OCI-LY1 (cell line): ENCODE measurements around the gene C15orf61.

ENCODE experiments used
- H2AFZ ChIP-seq: fragments of 200-600 bp; sonication (generic), shearing (Covaris generic); 2 replicates; pipeline ENCODE4 v1.6.0; 2014; ENCODE audit warnings: antibody characterized with exemption, mild to moderate bottlenecking, low read length
- H3F3A ChIP-seq: fragments of 200-600 bp; sonication (generic), shearing (Covaris generic); 2 replicates; pipeline ENCODE4 v1.6.0; 2014; ENCODE audit warnings: mild to moderate bottlenecking, antibody characterized with exemption, low read length, moderate library complexity; ENCODE audit not compliant: insufficient read depth
- H3K27ac ChIP-seq: fragments of 200-600 bp; sonication (generic); 2 replicates; pipeline ENCODE4 v1.5.1; 2014; ENCODE audit warnings: low read length, mixed run types, mild to moderate bottlenecking, low read depth; ENCODE audit not compliant: poor library complexity, severe bottlenecking
- H3K27me3 ChIP-seq: fragments of 200-600 bp; sonication (generic); 2 replicates; pipeline ENCODE4 v1.6.0; 2014; ENCODE audit warnings: antibody characterized with exemption, mild to moderate bottlenecking, low read length, moderate library complexity; ENCODE audit not compliant: insufficient read depth
- H3K36me3 ChIP-seq: fragments of 200-600 bp; sonication (generic); 2 replicates; pipeline ENCODE4 v1.6.1; 2014; ENCODE audit warnings: mild to moderate bottlenecking, antibody characterized with exemption, low read length, moderate library complexity, mixed read lengths; ENCODE audit not compliant: insufficient read depth
- H3K4me1 ChIP-seq: fragments of 200-600 bp; sonication (generic); 2 replicates; pipeline ENCODE4 v1.5.1; 2014; ENCODE audit warnings: mild to moderate bottlenecking, low read length, moderate library complexity; ENCODE audit not compliant: insufficient read depth, severe bottlenecking
- H3K4me2 ChIP-seq: fragments of 200-600 bp; sonication (generic), shearing (Covaris generic); 2 replicates; pipeline ENCODE4 v1.6.1; 2014; ENCODE audit warnings: low read length
- H3K4me3 ChIP-seq: fragments of 200-600 bp; sonication (generic); 2 replicates; pipeline ENCODE4 v1.5.1; 2014; ENCODE audit warnings: low read length, low read depth, mild to moderate bottlenecking, mixed read lengths; ENCODE audit not compliant: poor library complexity, severe bottlenecking
- H3K79me2 ChIP-seq: fragments of 200-600 bp; shearing (Covaris generic); 2 replicates; pipeline ENCODE4 v1.6.1; 2016; ENCODE audit warnings: mixed run types, low read length, mixed read lengths; ENCODE audit not compliant: insufficient read depth
- H3K9ac ChIP-seq: fragments of 200-600 bp; sonication (generic), shearing (Covaris generic); 2 replicates; pipeline ENCODE4 v1.6.1; 2014; ENCODE audit warnings: mild to moderate bottlenecking, low read length, mixed read lengths
- H3K9me2 ChIP-seq: fragments of 200-600 bp; sonication (generic), shearing (Covaris generic); 2 replicates; pipeline ENCODE4 v1.6.1; 2014; ENCODE audit warnings: low read depth, mild to moderate bottlenecking, low read length, mixed read lengths
- H3K9me3 ChIP-seq: fragments of 200-600 bp; shearing (Covaris generic); 2 replicates; pipeline ENCODE4 v1.6.1; 2014; ENCODE audit warnings: low read length, mixed read lengths
- H4K20me1 ChIP-seq: fragments of 200-600 bp; sonication (generic), shearing (Covaris generic); 2 replicates; pipeline ENCODE4 v1.6.0; 2016; ENCODE audit warnings: mild to moderate bottlenecking, low read length; ENCODE audit not compliant: insufficient read depth
- CTCF ChIP-seq: fragments of 200-600 bp; sonication (generic), shearing (Covaris generic); IDR thresholded peaks from 2 replicates; pipeline ENCODE4 v1.5.1; 2017; ENCODE audit warnings: mild to moderate bottlenecking, antibody characterized with exemption, low read length, moderate library complexity, mixed read lengths
- EZH2 ChIP-seq: fragments of 200-600 bp; sonication (generic), shearing (Covaris generic); IDR thresholded peaks from 2 replicates; pipeline ENCODE4 v1.8.0; 2017; ENCODE audit warnings: borderline replicate concordance, mixed run types, mild to moderate bottlenecking, antibody characterized with exemption, low read length, moderate library complexity, mixed read lengths

Gene C15orf61

GRCh38 chr15:67564968-67565345 lies 44.0 kb downstream of the C15orf61 start:
- H3K4me2 ChIP-seq = no peak overlapping the region
- H3K27ac ChIP-seq = no peak overlapping the region
- no peak overlapping the region for H3K4me3 ChIP-seq
- peaks cover 41% of the 10 kb centered on the region for H3K4me1 ChIP-seq
- H3K79me2 ChIP-seq = peaks cover 4% of the 10 kb centered on the region; the same call in 1 of the 2 replicates
- no peaks in the 10 kb centered on the region for H3K9me2 ChIP-seq
- peaks cover 44% of the 10 kb centered on the region for H3K36me3 ChIP-seq
- H3K9ac ChIP-seq = no peak overlapping the region
- TF ChIP-seq CTCF (no peak), EZH2 (no peak)
- H3K27me3 ChIP-seq = no peaks in the 10 kb centered on the region
- H3K9me3 ChIP-seq = 0 out of 2 replicates have a peak, but pooled peaks cover 6% of the 10 kb centered on the region
- H3F3A ChIP-seq = no peaks in the 10 kb centered on the region
- H2AFZ ChIP-seq = no peak overlapping the region
- no peaks in the 10 kb centered on the region for H4K20me1 ChIP-seq

GRCh38 chr15:67569668-67570067 lies 48.7 kb downstream of the C15orf61 start:
- Histone ChIP-seq H2AFZ (no peak overlapping the region), H3F3A (no peaks in the 10 kb centered on the region), H3K27ac (no peak overlapping the region), H3K4me3 (no peak overlapping the region), H3K4me2 (no peak overlapping the region), H3K4me1 (peaks cover 3% of the 10 kb centered on the region), H3K9ac (no peak overlapping the region), H3K9me3 (no peaks in the 10 kb centered on the region), H4K20me1 (no peaks in the 10 kb centered on the region), H3K27me3 (no peaks in the 10 kb centered on the region), H3K9me2 (no peaks in the 10 kb centered on the region), H3K79me2 (no peaks in the 10 kb centered on the region), H3K36me3 (peaks cover 35% of the 10 kb centered on the region; the same call in 1 of the 2 replicates)
- no peak for TF ChIP-seq EZH2

GRCh38 chr15:67570875-67571647 lies 50.1 kb downstream of the C15orf61 start:
- H3K36me3 ChIP-seq = peaks cover 30% of the 10 kb centered on the region; the same call in 1 of the 2 replicates
- H2AFZ ChIP-seq = no peak overlapping the region
- H3K4me3 ChIP-seq = no peak overlapping the region
- no peaks in the 10 kb centered on the region for H3K4me1 ChIP-seq
- H3K9me2 ChIP-seq = no peaks in the 10 kb centered on the region
- no peaks in the 10 kb centered on the region for H3K9me3 ChIP-seq
- TF ChIP-seq EZH2 = no peak
- no peak for TF ChIP-seq CTCF
- no peak overlapping the region for H3K27ac ChIP-seq
- no peaks in the 10 kb centered on the region for H3F3A ChIP-seq
- no peak overlapping the region for H3K9ac ChIP-seq
- no peaks in the 10 kb centered on the region for H4K20me1 ChIP-seq
- no peak overlapping the region for H3K4me2 ChIP-seq
- H3K79me2 ChIP-seq = no peaks in the 10 kb centered on the region
- H3K27me3 ChIP-seq = no peaks in the 10 kb centered on the region
